Measurements from ENCODE around the gene SCLY. TPM values are rescaled to one million over a fixed set of nuclear protein-coding genes. Genes with fewer than 3 reads are reported as not detected.
A peak's percentile ranks its signal among the peaks of the same experiment; 100 is the strongest.

Gene SCLY
- total and polyA plus RNA-seq, 10 donors, result 5.8 to 22.7 (median 14.6) TPM

DNA sequence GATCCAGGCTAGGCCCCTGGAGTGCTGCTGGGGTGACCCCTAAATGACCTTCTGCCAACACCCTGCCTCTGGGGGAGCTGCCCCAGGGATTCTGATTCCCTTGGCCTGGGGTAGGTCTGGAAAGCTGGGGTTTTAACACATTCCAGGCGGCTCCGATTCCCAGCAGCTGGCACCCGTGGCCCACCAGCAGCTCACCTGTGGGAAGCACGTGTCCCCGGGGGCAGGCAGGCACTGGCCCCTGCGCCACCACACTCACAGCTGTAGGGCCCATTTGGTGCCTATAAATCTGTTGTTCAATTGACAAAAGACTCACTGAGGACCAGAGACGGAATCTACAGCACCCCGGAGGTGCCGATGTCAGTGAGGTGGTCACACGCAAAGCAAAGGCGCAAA is 73.6 kb downstream of the SCLY start:
- Histone ChIP-seq H3K27me3 (replicated peaks in 1 of 7) (peaks cover 0 to 9% (median 0%) of the 10 kb centered on the region in 7 donors), H3K9me3 (no peaks in the 10 kb centered on the region), H3K27ac (no peak overlapping the region), H3K4me3 (no peak overlapping the region), H3K4me1 (peaks cover 0 to 15% (median 6%) of the 10 kb centered on the region in 6 donors), H3K36me3 (no peaks in the 10 kb centered on the region)
- WGBS, 5 donors, result 90 to 98% (median 96%) methylated on average over 6 to 11 of the region's 11 CpGs
- TF ChIP-seq, protein P1, sequence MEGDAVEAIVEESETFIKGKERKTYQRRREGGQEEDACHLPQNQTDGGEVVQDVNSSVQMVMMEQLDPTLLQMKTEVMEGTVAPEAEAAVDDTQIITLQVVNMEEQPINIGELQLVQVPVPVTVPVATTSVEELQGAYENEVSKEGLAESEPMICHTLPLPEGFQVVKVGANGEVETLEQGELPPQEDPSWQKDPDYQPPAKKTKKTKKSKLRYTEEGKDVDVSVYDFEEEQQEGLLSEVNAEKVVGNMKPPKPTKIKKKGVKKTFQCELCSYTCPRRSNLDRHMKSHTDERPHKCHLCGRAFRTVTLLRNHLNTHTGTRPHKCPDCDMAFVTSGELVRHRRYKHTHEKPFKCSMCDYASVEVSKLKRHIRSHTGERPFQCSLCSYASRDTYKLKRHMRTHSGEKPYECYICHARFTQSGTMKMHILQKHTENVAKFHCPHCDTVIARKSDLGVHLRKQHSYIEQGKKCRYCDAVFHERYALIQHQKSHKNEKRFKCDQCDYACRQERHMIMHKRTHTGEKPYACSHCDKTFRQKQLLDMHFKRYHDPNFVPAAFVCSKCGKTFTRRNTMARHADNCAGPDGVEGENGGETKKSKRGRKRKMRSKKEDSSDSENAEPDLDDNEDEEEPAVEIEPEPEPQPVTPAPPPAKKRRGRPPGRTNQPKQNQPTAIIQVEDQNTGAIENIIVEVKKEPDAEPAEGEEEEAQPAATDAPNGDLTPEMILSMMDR (IDR thresholded peaks at IDR 0.05 in 8 of 11, conservative IDR thresholded peaks at IDR 0.05 in 3 of 11), result no peak
- no peak for TF ChIP-seq POLR2A (IDR thresholded peaks at IDR 0.05)
- no peak for TF ChIP-seq POLR2AphosphoS5 (IDR thresholded peaks at IDR 0.05)
- intact Hi-C loops (cut with DNase I; ENCODE audit: low total_unique reads), result no loop called here
- peak; percentile 45 for DNase-seq

DNA sequence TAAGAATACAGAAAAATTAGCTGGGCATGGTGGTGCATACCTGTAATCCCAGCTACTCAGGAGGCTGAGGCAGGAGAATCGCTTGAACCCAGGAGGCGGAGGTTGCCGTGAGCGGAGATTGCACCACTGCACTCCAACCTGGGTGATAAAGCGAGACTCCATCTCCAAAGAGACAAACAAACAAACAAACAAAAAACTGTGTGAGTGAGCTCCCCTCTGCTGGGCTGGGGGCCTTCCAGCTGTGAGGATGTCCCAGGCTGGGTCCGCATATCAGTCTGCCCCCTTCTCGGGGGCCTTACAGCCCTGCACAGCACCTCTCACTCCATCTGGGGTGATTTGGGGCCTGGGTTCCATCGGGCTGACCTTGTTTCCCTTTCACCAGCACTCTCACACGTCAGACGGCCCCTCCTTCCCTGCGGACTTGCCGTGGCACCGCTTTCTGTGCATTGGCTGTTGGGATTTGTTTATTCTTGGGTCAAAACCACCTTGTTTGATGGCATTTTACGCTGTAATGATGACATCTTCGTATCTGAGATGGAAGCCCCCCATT is 74.9 kb downstream of the SCLY start:
- Histone ChIP-seq H3K27ac (no peak overlapping the region), H3K4me3 (no peak overlapping the region), H3K27me3 (replicated peaks in 1 of 7) (peaks cover 0 to 18% (median 0%) of the 10 kb centered on the region in 7 donors), H3K9me3 (no peaks in the 10 kb centered on the region), H3K4me1 (peaks cover 0 to 19% (median 9%) of the 10 kb centered on the region in 6 donors), H3K36me3 (no peaks in the 10 kb centered on the region)
- TF ChIP-seq POLR2AphosphoS5 (IDR thresholded peaks at IDR 0.05) (no peak), POLR2A (IDR thresholded peaks at IDR 0.05) (no peak)
- TF ChIP-seq, protein P1 (IDR thresholded peaks at IDR 0.05 in 8 of 11, conservative IDR thresholded peaks at IDR 0.05 in 3 of 11), result no peak
- intact Hi-C loops (cut with DNase I; ENCODE audit: low total_unique reads), result no loop called here
- DNase-seq, result peak; percentile 22
- 82 to 90% (median 87%) methylated on average over 15 of the region's 15 CpGs for WGBS, 5 donors

DNA sequence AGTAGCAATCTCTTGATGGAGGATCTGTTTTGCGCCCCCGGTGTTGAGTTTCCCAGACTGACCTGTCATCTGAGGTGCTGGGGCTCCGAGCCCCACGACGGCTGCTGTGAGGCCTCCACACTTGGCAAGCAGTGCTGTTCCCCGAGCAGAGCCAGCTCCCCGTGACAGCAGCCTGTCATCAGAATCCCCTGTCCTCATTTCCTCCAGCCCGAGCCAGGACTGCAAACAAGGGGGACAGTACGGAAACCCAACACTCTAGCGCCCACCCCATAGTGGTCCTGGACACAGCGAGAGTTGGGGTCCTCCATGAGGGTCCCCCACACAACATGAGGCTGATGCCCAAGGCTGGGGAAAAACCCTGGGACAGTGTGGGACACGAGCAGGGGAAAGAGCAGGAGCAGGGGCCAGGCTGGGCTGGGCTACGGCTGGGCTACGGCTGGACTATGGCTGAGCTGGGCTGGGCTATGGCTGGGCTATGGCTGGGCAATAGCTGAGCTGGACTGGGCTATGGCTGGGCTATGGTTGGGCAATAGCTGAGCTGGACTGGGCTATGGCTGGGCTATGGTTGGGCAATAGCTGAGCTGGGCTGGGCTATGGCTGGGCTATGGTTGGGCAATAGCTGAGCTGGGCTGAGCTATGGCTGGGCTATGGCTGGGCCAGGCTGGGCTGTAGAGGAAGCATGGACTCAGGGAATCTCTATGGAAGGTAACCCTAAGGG is 76.2 kb downstream of the SCLY start:
- Histone ChIP-seq H3K4me3 (no peak overlapping the region), H3K4me1 (peaks cover 0 to 19% (median 9%) of the 10 kb centered on the region in 6 donors), H3K36me3 (no peaks in the 10 kb centered on the region), H3K9me3 (no peaks in the 10 kb centered on the region), H3K27ac (no peak overlapping the region), H3K27me3 (replicated peaks in 1 of 7) (peaks cover 0 to 18% (median 0%) of the 10 kb centered on the region in 7 donors)
- no peak for DNase-seq
- intact Hi-C loops (cut with DNase I; ENCODE audit: low total_unique reads), result no loop called here
- WGBS, 5 donors, result 66 to 83% (median 79%) methylated on average over 14 of the region's 14 CpGs
- TF ChIP-seq POLR2A (IDR thresholded peaks at IDR 0.05), result no peak
- no peak for TF ChIP-seq POLR2AphosphoS5 (IDR thresholded peaks at IDR 0.05)
- TF ChIP-seq, protein P1 (IDR thresholded peaks at IDR 0.05 in 8 of 11, conservative IDR thresholded peaks at IDR 0.05 in 3 of 11), result no peak

DNA sequence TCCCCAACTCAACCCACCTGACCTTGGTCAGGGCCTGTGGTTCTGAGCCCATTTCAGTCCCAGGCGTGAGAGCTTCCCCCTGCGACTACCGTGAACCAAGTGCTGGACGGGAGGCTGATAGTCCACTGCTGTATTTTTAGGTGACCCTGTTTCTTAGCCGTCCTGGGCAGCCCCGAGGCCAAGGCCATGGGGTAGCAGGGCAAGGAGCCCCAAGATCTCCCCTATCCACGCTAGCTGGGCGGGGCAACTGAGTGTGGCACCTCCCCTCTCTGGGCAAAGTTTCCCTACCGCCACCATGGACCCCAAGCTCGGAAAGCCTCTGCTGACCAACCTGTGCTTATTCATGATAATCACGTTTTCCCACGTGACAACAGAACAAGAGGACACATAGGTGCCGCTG is 77.1 kb downstream of the SCLY start:
- Histone ChIP-seq H3K27me3 (replicated peaks in 1 of 7) (peaks cover 0 to 18% (median 0%) of the 10 kb centered on the region in 7 donors), H3K27ac (no peak overlapping the region)
- DNase-seq, result no peak

More for the DNA sequence above, 77.1 kb downstream of the SCLY start:
- WGBS, 5 donors, result 87 to 95% (median 92%) methylated on average over 11 to 13 of the region's 13 CpGs
- intact Hi-C loops (cut with DNase I; ENCODE audit: low total_unique reads), result no loop called here
- H3K4me3 ChIP-seq, result no peak overlapping the region
- H3K9me3 ChIP-seq, result no peaks in the 10 kb centered on the region
- H3K36me3 ChIP-seq, result no peaks in the 10 kb centered on the region
- TF ChIP-seq POLR2A (IDR thresholded peaks at IDR 0.05), result no peak
- no peak for TF ChIP-seq POLR2AphosphoS5 (IDR thresholded peaks at IDR 0.05)
- TF ChIP-seq, protein P1 (IDR thresholded peaks at IDR 0.05 in 8 of 11, conservative IDR thresholded peaks at IDR 0.05 in 3 of 11), result no peak
- H3K4me1 ChIP-seq, result peaks cover 0 to 19% (median 9%) of the 10 kb centered on the region in 6 donors

Data from spleen (tissue), 11 donors.